HFFc6 (cell line): ENCODE results near the gene CRHR1. TPM values are rescaled to one million over a fixed set of nuclear protein-coding genes. Genes with fewer than 3 reads are reported as not detected.

Source experiments
- DNase-seq: peaks from one replicate; pipeline ENCODE4 v3.0.0-alpha.2; 2018
- H3K27ac Mint-ChIP-seq: 2 replicates; pipeline ENCODE4 v1.8.0; 2020; ENCODE audit warnings: mild to moderate bottlenecking, mixed read lengths
- H3K27me3 Mint-ChIP-seq: 2 replicates; pipeline ENCODE4 v1.8.0; 2021; ENCODE audit warnings: mild to moderate bottlenecking, moderate library complexity, mixed read lengths; ENCODE audit not compliant: insufficient read depth
- H3K36me3 Mint-ChIP-seq: 2 replicates; pipeline ENCODE4 v1.8.0; 2021; ENCODE audit warnings: low read depth, mixed read lengths
- H3K4me1 Mint-ChIP-seq: 2 replicates; pipeline ENCODE4 v1.8.0; 2020; ENCODE audit warnings: low read depth, mixed read lengths
- H3K4me3 Mint-ChIP-seq: 2 replicates; pipeline ENCODE4 v1.8.0; 2020; ENCODE audit warnings: mild to moderate bottlenecking, moderate library complexity, mixed read lengths
- H3K9me3 Mint-ChIP-seq: 2 replicates; pipeline ENCODE4 v1.8.0; 2020; ENCODE audit warnings: mild to moderate bottlenecking, mixed read lengths
- total RNA-seq, 6 experiments: library from RNA; stranded (reverse); fragmentation: NEBNext Ultra II Directional; extraction: Animal tissue kit (Norgen Biotek cat#: 25700); gene quantifications; 2 replicates in 1 of 6; 3 replicates in 5 of 6; pipeline ENCODE4 v1.2.3, GENCODE V29; 2021
- TF ChIP-seq, protein P1 (sequence below): fragments of 200-600 bp; sonication (generic); IDR thresholded peaks from 2 replicates; pipeline ENCODE4 v1.5.0; 2021; ENCODE audit warnings: antibody characterized with exemption, mild to moderate bottlenecking

Gene CRHR1
- total RNA-seq, 6 experiments from 2014 or later: not detected

DNA sequence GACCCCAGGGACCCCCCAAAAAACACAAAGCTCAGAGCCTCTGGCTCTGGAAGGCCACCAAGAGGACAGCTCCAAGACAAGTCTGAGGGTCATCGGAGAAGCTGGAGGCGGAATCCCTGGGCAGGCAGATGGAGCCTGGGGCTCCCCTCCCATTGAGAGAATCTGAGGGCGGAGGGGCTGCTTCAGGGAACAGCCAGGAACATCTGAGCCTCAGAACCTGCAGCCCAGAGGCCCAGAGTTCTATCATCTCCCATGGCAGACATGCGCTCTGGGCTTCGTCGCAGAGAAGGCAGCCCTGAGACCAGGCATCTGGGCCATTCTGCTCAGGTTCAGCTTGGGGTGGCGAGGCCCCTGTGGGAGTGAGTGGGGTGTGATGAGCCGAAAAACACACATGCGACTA lies 53.5 kb downstream of the CRHR1 start:
- TF ChIP-seq, protein P1, sequence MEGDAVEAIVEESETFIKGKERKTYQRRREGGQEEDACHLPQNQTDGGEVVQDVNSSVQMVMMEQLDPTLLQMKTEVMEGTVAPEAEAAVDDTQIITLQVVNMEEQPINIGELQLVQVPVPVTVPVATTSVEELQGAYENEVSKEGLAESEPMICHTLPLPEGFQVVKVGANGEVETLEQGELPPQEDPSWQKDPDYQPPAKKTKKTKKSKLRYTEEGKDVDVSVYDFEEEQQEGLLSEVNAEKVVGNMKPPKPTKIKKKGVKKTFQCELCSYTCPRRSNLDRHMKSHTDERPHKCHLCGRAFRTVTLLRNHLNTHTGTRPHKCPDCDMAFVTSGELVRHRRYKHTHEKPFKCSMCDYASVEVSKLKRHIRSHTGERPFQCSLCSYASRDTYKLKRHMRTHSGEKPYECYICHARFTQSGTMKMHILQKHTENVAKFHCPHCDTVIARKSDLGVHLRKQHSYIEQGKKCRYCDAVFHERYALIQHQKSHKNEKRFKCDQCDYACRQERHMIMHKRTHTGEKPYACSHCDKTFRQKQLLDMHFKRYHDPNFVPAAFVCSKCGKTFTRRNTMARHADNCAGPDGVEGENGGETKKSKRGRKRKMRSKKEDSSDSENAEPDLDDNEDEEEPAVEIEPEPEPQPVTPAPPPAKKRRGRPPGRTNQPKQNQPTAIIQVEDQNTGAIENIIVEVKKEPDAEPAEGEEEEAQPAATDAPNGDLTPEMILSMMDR: no peak

DNA sequence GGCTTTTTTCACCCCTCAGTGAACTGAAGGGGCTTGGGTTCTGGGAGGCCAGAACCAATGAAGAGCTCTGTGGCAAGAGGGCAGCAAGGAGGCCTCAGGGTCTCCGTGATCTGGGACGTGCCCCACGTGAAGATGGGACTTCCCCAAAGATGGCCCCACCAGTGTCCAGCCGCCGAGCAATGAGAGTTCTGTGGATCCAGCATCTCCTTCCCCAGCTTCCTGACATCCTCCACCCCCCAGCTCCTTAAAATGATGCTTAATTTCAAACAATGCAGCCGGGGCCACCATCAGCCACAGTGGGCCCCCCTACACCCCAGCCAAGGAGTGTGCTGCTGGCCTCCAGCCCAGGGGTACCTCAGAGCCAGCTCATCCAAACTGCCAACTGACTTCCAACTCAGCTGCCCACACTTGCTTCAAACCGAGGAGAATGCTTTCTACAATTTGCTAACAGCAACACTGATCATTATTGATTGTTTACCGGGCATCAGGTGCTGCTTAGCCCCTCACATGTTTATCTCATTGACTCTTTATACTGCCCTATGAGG lies 54.7 kb downstream of the CRHR1 start:
- no peak for DNase-seq
- Mint-ChIP-seq H3K27ac (no peak overlapping the region), H3K27me3 (peaks cover 40% of the 10 kb centered on the region), H3K4me1 (no peaks in the 10 kb centered on the region), H3K4me3 (no peak overlapping the region), H3K36me3 (no peaks in the 10 kb centered on the region), H3K9me3 (no peaks in the 10 kb centered on the region)
- TF ChIP-seq, protein P1: no peak

More for the DNA sequence above, 53.5 kb downstream of the CRHR1 start:
- peaks cover 32% of the 10 kb centered on the region for H3K27me3 Mint-ChIP-seq
- H3K36me3 Mint-ChIP-seq: no peaks in the 10 kb centered on the region
- DNase-seq: no peak
- H3K9me3 Mint-ChIP-seq: no peaks in the 10 kb centered on the region
- no peak overlapping the region for H3K27ac Mint-ChIP-seq
- no peak overlapping the region for H3K4me3 Mint-ChIP-seq
- H3K4me1 Mint-ChIP-seq: no peaks in the 10 kb centered on the region

DNA sequence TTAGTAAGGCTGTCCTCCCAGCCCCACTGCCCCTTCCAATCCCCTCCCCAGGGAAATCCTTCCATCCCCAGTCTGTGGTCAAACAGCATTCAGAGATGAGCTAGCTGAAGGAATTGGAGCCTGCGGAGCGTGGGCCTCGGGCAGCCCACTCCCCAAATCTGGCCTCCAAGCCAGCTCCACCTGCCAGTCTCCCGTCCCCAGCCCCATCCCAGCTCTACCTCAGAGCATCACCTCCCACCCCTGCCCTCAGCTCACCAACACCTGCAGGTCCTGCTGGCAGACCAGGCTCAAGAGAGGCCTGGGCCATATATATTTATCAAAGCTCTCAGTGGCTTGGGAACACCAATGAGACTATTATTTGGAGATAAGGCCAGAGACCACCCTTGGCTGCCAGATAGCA lies 55.3 kb downstream of the CRHR1 start:
- H3K4me3 Mint-ChIP-seq: no peak overlapping the region
- TF ChIP-seq, protein P1: no peak
- no peaks in the 10 kb centered on the region for H3K9me3 Mint-ChIP-seq
- H3K36me3 Mint-ChIP-seq: no peaks in the 10 kb centered on the region
- H3K27ac Mint-ChIP-seq: no peak overlapping the region
- H3K27me3 Mint-ChIP-seq: peaks cover 38% of the 10 kb centered on the region
- H3K4me1 Mint-ChIP-seq: no peaks in the 10 kb centered on the region
- no peak for DNase-seq

DNA sequence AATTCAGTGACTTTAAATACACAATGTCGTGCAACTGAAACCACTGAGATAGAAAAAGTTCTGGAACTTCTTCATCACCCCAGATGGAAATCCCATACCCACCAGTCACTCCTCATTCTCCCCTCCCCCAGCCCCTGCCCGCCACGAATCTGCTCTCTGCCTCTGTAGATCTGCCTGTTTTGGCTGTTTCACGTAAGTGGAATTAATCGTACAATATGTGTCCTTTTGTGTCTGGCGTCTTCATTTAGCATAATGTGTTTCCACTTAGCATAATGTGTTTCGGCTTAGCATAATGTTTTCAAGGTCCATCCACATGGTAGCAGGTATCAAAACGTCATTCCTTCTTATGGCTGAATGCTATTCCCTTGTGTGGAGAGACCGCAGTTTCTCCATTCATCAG lies 57.1 kb downstream of the CRHR1 start:
- Mint-ChIP-seq H3K27me3 (peaks cover 39% of the 10 kb centered on the region), H3K36me3 (no peaks in the 10 kb centered on the region), H3K4me3 (no peak overlapping the region), H3K9me3 (no peaks in the 10 kb centered on the region), H3K27ac (no peak overlapping the region), H3K4me1 (no peaks in the 10 kb centered on the region)
- DNase-seq: no peak
- TF ChIP-seq, protein P1: no peak

DNA sequence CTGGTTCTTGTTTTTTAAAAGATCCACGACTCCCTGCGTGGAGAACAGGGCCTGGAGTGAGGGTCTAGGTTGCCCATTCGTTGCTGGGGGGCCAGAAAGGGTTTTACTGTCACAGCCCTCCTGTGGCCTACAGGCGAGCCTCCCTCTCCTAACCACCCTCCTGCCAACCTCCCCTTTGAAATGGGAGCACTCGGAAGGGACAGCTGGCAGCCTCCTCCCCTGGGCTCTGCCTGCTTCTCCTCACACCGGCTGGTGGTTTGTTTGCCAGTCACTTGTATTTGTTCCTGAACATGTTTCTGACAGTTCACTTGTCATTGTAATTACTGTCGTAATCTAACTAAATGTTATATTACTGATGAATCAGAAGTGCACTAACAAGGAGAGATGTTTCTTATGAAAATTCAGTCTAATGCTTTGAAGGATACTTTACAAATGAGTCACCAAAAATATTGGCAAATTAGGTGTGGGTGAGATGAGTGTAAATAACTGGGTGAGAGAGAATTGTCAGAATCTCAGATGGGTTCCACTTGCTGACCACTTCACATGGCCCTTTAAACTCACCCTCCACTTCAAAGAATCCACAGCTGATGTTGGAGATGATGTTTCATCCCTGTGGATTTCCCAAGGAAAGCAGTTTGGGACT lies 57.9 kb downstream of the CRHR1 start:
- no peak overlapping the region for H3K4me3 Mint-ChIP-seq
- H3K36me3 Mint-ChIP-seq: no peaks in the 10 kb centered on the region
- TF ChIP-seq, protein P1: no peak
- no peaks in the 10 kb centered on the region for H3K4me1 Mint-ChIP-seq
- H3K27ac Mint-ChIP-seq: no peak overlapping the region
- DNase-seq: no peak
- H3K27me3 Mint-ChIP-seq: peaks cover 39% of the 10 kb centered on the region
- H3K9me3 Mint-ChIP-seq: no peaks in the 10 kb centered on the region
